BJ (cell line): Measurements from ENCODE around the gene DNAJC25. TPM values are rescaled to one million over a fixed set of nuclear protein-coding genes. Genes with fewer than 3 reads are reported as not detected.

Experiments
- CTCF ChIA-PET: fragments of 350-600 bp; formaldehyde crosslinking; extraction: SDS; loops from one replicate; lab custom pipeline; 2021; ENCODE audit warnings: antibody characterized with exemption, inconsistent platforms; lab: Yijun Ruan, JAX
- POLR2A ChIA-PET: fragments of 300-600 bp; sonication (Branson Sonifier 250); formaldehyde crosslinking; extraction: SDS; loops from one replicate; lab custom pipeline; 2021; ENCODE audit warnings: antibody characterized with exemption; lab: Charles Lee
- DNase-seq: peaks from one replicate; pipeline ENCODE4 v3.0.0-alpha.2; 2011; ENCODE audit warnings: low read depth
- H3K27me3 ChIP-seq: 2 replicates; pipeline ENCODE4 v1.6.0; 2011; ENCODE audit warnings: low read length; ENCODE audit not compliant: control insufficient read depth, insufficient read depth
- H3K36me3 ChIP-seq: 2 replicates; pipeline ENCODE4 v1.5.1; 2011; ENCODE audit warnings: low read length; ENCODE audit not compliant: control insufficient read depth, insufficient read depth
- H3K4me3 ChIP-seq: 2 replicates; pipeline ENCODE4 v1.5.1; 2011; ENCODE audit warnings: low read depth, mild to moderate bottlenecking, control low read depth, low read length
- polyA plus RNA-seq: library from polyadenylated mRNA; depleted of rRNA; stranded (reverse); fragments of >200 nt; gene quantifications from 2 replicates; pipeline ENCODE4 v1.2.3, GENCODE V29; 2011
- TF ChIP-seq, protein P1 (sequence below): IDR thresholded peaks from 2 replicates; pipeline ENCODE4 v1.5.1; 2011; ENCODE audit warnings: low read depth, mild to moderate bottlenecking, control low read depth, inconsistent platforms, low read length, moderate library complexity; ENCODE audit not compliant: insufficient read depth

Gene DNAJC25
- polyA plus RNA-seq, 1 experiment = 4.9 TPM

GRCh38 chr9:111676116-111676515 lies 45.0 kb downstream of the DNAJC25 start:
- POLR2A ChIA-PET = no interaction called here
- Histone ChIP-seq H3K4me3 (no peak overlapping the region), H3K27me3 (no peaks in the 10 kb centered on the region), H3K36me3 (peaks cover 3% of the 10 kb centered on the region; the same call in 1 of the 2 replicates)
- TF ChIP-seq, protein P1, sequence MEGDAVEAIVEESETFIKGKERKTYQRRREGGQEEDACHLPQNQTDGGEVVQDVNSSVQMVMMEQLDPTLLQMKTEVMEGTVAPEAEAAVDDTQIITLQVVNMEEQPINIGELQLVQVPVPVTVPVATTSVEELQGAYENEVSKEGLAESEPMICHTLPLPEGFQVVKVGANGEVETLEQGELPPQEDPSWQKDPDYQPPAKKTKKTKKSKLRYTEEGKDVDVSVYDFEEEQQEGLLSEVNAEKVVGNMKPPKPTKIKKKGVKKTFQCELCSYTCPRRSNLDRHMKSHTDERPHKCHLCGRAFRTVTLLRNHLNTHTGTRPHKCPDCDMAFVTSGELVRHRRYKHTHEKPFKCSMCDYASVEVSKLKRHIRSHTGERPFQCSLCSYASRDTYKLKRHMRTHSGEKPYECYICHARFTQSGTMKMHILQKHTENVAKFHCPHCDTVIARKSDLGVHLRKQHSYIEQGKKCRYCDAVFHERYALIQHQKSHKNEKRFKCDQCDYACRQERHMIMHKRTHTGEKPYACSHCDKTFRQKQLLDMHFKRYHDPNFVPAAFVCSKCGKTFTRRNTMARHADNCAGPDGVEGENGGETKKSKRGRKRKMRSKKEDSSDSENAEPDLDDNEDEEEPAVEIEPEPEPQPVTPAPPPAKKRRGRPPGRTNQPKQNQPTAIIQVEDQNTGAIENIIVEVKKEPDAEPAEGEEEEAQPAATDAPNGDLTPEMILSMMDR = no peak
- no peak for DNase-seq
- CTCF ChIA-PET = no interaction called here

DNA sequence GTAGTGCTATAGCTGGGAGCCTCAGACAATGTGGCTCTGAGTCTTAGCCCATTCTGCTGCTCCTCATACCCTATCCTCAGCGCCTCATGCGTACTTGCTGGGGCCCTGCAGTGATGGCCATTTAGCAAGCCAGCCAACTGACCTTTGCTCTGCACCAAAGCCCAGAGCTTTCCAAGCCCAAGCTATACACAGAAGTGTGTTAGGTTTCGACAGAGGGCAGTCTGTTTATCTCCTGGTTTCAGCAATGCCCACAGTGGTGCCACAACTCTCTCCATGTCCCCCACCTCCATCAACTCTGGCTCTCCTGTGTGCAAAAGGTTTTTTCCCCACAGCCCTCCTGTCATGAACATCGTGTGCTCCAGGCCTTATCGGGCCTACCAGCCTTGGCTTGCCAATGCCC lies 47.2 kb downstream of the DNAJC25 start:
- CTCF ChIA-PET = interaction anchor here (1.4 kb wide), 1 partner anchor 13 kb away, joined by 4 read pairs; no protein-coding TSS in a partner anchor
- POLR2A ChIA-PET = no interaction called here

DNA sequence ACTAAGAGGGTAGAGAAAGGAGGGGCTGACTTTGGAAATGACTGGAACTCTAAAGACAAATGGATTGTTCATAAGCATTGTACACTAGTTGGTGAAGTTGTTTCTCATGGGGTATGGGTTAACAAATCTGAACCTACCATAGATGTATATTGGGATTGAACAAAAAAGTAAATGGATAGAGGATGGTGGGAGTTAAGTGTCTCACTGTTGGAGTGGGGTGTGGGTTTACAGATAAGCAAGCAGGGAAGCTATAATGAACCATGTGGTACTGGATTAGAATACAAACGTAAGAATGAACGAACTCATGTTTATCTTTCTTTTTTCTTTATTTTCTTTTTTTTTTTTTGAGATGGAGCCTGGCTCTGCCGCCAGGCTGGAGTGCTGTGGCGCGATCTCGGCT lies 48.1 kb downstream of the DNAJC25 start:
- TF ChIP-seq, protein P1 = no peak
- CTCF ChIA-PET = no interaction called here
- Histone ChIP-seq H3K27me3 (no peaks in the 10 kb centered on the region), H3K4me3 (no peak overlapping the region), H3K36me3 (peaks cover 3% of the 10 kb centered on the region; the same call in 1 of the 2 replicates)
- POLR2A ChIA-PET = no interaction called here
- DNase-seq = no peak

More for the DNA sequence above, 47.2 kb downstream of the DNAJC25 start:
- Histone ChIP-seq H3K36me3 (peaks cover 3% of the 10 kb centered on the region; the same call in 1 of the 2 replicates), H3K4me3 (no peak overlapping the region), H3K27me3 (no peaks in the 10 kb centered on the region)
- DNase-seq = no peak
- TF ChIP-seq, protein P1 = no peak

- DNase-seq = no peak
- CTCF ChIA-PET = no interaction called here
- Histone ChIP-seq H3K27me3 (no peaks in the 10 kb centered on the region), H3K4me3 (no peak overlapping the region), H3K36me3 (no peaks in the 10 kb centered on the region; the same call in 1 of the 2 replicates)
- POLR2A ChIA-PET = no interaction called here
- TF ChIP-seq, protein P1 = no peak
Measured at GRCh38 chr9:111683392-111683791, 52.3 kb downstream of the DNAJC25 start.

GRCh38 chr9:111691672-111692329 lies 60.7 kb downstream of the DNAJC25 start:
- no peak overlapping the region for H3K4me3 ChIP-seq
- TF ChIP-seq, protein P1 = peak; percentile 53
- peak; percentile 16 for DNase-seq
- POLR2A ChIA-PET = no interaction called here
- CTCF ChIA-PET = interaction anchor here (0.7 to 3.7 kb wide), 5 partner anchors 9 to 95 kb away, joined by 3 to 17 read pairs (median 4); partner anchors contain the start of gene GNG10
- no peaks in the 10 kb centered on the region for H3K27me3 ChIP-seq
- H3K36me3 ChIP-seq = no peaks in the 10 kb centered on the region
